ENCODE measurements around the gene SULT1C4. TPM values are rescaled to one million over a fixed set of nuclear protein-coding genes. Genes with fewer than 3 reads are reported as not detected.

The SULT1C4 gene
- total RNA-seq, 1 experiment from 2014 or later: not detected

GRCh38 chr2:108412995-108413710, 35.4 kb downstream of the SULT1C4 start:
- TF ChIP-seq CTCF (IDR thresholded peaks at IDR 0.05; ENCODE audit: unreplicated experiment): no peak
- Mint-ChIP-seq H3K27me3 (ENCODE audit: unreplicated experiment) (no peaks in the 10 kb centered on the region), H3K27ac (ENCODE audit: unreplicated experiment) (no peak overlapping the region), H3K4me3 (ENCODE audit: low read depth, unreplicated experiment) (no peak overlapping the region), H3K36me3 (ENCODE audit: insufficient read depth, unreplicated experiment) (no peaks in the 10 kb centered on the region), H3K9me3 (ENCODE audit: low read depth, unreplicated experiment) (no peaks in the 10 kb centered on the region), H3K4me1 (ENCODE audit: low read depth, unreplicated experiment) (no peaks in the 10 kb centered on the region)
- BruUV-seq (replicated peaks): no TSS peak
- intact Hi-C loops (cut with micrococcal nuclease; ENCODE audit: unreplicated experiment): no loop called here
- peak; percentile 21 for DNase-seq
- CTCF ChIA-PET: interaction anchor here (0.6 kb wide), 1 partner anchor 410 kb away, joined by 4 read pairs; no protein-coding TSS in a partner anchor

DNA sequence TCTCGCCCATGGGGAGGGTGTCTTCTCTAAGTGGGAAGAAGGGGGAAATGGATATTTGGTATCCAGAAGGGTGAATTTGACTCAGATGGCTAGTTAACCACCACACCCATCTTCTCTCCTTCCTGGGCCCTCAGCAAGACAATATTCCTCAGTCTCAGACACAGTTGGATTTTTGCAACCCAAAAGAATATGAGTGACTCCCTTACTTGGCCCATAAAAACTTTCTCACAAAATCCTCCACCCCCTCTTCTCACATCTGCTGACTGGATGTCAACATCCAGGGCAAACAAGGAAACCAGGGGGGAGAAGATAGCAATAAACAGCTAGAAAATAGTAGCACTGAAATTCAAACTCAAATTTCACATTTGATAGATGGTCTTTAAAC, 35.9 kb downstream of the SULT1C4 start:
- Mint-ChIP-seq H3K9me3 (ENCODE audit: low read depth, unreplicated experiment) (no peaks in the 10 kb centered on the region), H3K4me3 (ENCODE audit: low read depth, unreplicated experiment) (no peak overlapping the region), H3K36me3 (ENCODE audit: insufficient read depth, unreplicated experiment) (no peaks in the 10 kb centered on the region), H3K27ac (ENCODE audit: unreplicated experiment) (no peak overlapping the region), H3K4me1 (ENCODE audit: low read depth, unreplicated experiment) (no peaks in the 10 kb centered on the region), H3K27me3 (ENCODE audit: unreplicated experiment) (no peaks in the 10 kb centered on the region)
- intact Hi-C loops (cut with micrococcal nuclease; ENCODE audit: unreplicated experiment): no loop called here
- no peak for DNase-seq
- CTCF ChIA-PET: no interaction called here
- no peak for TF ChIP-seq CTCF (IDR thresholded peaks at IDR 0.05; ENCODE audit: unreplicated experiment)
- BruUV-seq (replicated peaks): no TSS peak

GRCh38 chr2:108414256-108414876, 36.6 kb downstream of the SULT1C4 start:
- no TSS peak for BruUV-seq (replicated peaks)
- H3K36me3 Mint-ChIP-seq (ENCODE audit: insufficient read depth, unreplicated experiment): no peaks in the 10 kb centered on the region
- no peak for DNase-seq
- no peak for TF ChIP-seq CTCF (IDR thresholded peaks at IDR 0.05; ENCODE audit: unreplicated experiment)
- H3K27ac Mint-ChIP-seq (ENCODE audit: unreplicated experiment): no peak overlapping the region
- no peaks in the 10 kb centered on the region for H3K27me3 Mint-ChIP-seq (ENCODE audit: unreplicated experiment)
- CTCF ChIA-PET: no interaction called here
- no peaks in the 10 kb centered on the region for H3K4me1 Mint-ChIP-seq (ENCODE audit: low read depth, unreplicated experiment)
- intact Hi-C loops (cut with micrococcal nuclease; ENCODE audit: unreplicated experiment): no loop called here
- H3K4me3 Mint-ChIP-seq (ENCODE audit: low read depth, unreplicated experiment): no peak overlapping the region
- no peaks in the 10 kb centered on the region for H3K9me3 Mint-ChIP-seq (ENCODE audit: low read depth, unreplicated experiment)

GRCh38 chr2:108414945-108415344, 37.2 kb downstream of the SULT1C4 start:
- no peak overlapping the region for H3K4me3 Mint-ChIP-seq (ENCODE audit: low read depth, unreplicated experiment)
- no peaks in the 10 kb centered on the region for H3K4me1 Mint-ChIP-seq (ENCODE audit: low read depth, unreplicated experiment)
- CTCF ChIA-PET: no interaction called here
- no peak for TF ChIP-seq CTCF (IDR thresholded peaks at IDR 0.05; ENCODE audit: unreplicated experiment)
- intact Hi-C loops (cut with micrococcal nuclease; ENCODE audit: unreplicated experiment): loop anchor here (5.0 kb wide), 1 partner anchor 167 kb away; no protein-coding TSS in a partner anchor
- H3K27me3 Mint-ChIP-seq (ENCODE audit: unreplicated experiment): no peaks in the 10 kb centered on the region
- no peaks in the 10 kb centered on the region for H3K36me3 Mint-ChIP-seq (ENCODE audit: insufficient read depth, unreplicated experiment)
- no peak overlapping the region for H3K27ac Mint-ChIP-seq (ENCODE audit: unreplicated experiment)
- no peak for DNase-seq
- no TSS peak for BruUV-seq (replicated peaks)
- no peaks in the 10 kb centered on the region for H3K9me3 Mint-ChIP-seq (ENCODE audit: low read depth, unreplicated experiment)

Measured in Calu3 (cell line).